Measurements from ENCODE around the gene PTPN21. TPM values are rescaled to one million over a fixed set of nuclear protein-coding genes. Genes with fewer than 3 reads are reported as not detected.

Gene PTPN21
- total and polyA plus RNA-seq, 7 donors = 4.7 to 27.3 (median 14.8) TPM

GRCh38 chr14:88488081-88488480, 66.7 kb downstream of the PTPN21 start:
- Histone ChIP-seq H3K4me1 (no peaks in the 10 kb centered on the region), H3K36me3 (ENCODE audit: insufficient read depth in 1 of 2, low read depth in 1 of 2) (peaks cover 6 to 71% of the 10 kb centered on the region in 2 donors), H3K9me3 (no peaks in the 10 kb centered on the region), H3K4me3 (no peak overlapping the region), H3K27me3 (ENCODE audit: insufficient read depth in 3 of 3, low read length in 2 of 3) (no peaks in the 10 kb centered on the region), H3K27ac (no peak overlapping the region)
- ATAC-seq = no peak
- WGBS, 3 donors = 90 to 93% (median 92%) methylated on average over 7 of the region's 7 CpGs
- intact Hi-C loops (cut with DNase I) = no loop called here
- TF ChIP-seq CTCF (IDR thresholded peaks at IDR 0.05) = no peak
- DNase-seq = no peak

- DNase-seq (no peak), ATAC-seq (no peak)
- 95 to 100% (median 96%) methylated on average over 3 of the region's 3 CpGs for WGBS, 3 donors
- no peak overlapping the region for H3K27ac ChIP-seq
- no peak for TF ChIP-seq CTCF (IDR thresholded peaks at IDR 0.05)
- H3K27me3 ChIP-seq (ENCODE audit: insufficient read depth in 3 of 3, low read length in 2 of 3) = no peaks in the 10 kb centered on the region
- H3K4me3 ChIP-seq = no peak overlapping the region
- intact Hi-C loops (cut with DNase I) = no loop called here
- no peaks in the 10 kb centered on the region for H3K9me3 ChIP-seq
- no peaks in the 10 kb centered on the region for H3K4me1 ChIP-seq
- peaks cover 6 to 78% of the 10 kb centered on the region in 2 donors for H3K36me3 ChIP-seq (ENCODE audit: insufficient read depth in 1 of 2, low read depth in 1 of 2)
Observed at GRCh38 chr14:88482524-88482923, 72.3 kb downstream of the PTPN21 start.

GRCh38 chr14:88481794-88482193, 73.0 kb downstream of the PTPN21 start:
- intact Hi-C loops (cut with DNase I) = no loop called here
- Histone ChIP-seq H3K4me3 (no peak overlapping the region), H3K9me3 (no peaks in the 10 kb centered on the region), H3K36me3 (ENCODE audit: insufficient read depth in 1 of 2, low read depth in 1 of 2) (peaks cover 6 to 83% of the 10 kb centered on the region in 2 donors), H3K4me1 (no peaks in the 10 kb centered on the region), H3K27ac (no peak overlapping the region), H3K27me3 (ENCODE audit: insufficient read depth in 3 of 3, low read length in 2 of 3) (no peaks in the 10 kb centered on the region)
- DNase-seq (no peak), ATAC-seq (no peak)
- no peak for TF ChIP-seq CTCF (IDR thresholded peaks at IDR 0.05)
- WGBS, 3 donors = 78 to 79% (median 79%) methylated on average over 7 of the region's 7 CpGs

- WGBS, 3 donors = 84 to 92% (median 88%) methylated on average over 2 of the region's 2 CpGs
- Histone ChIP-seq H3K36me3 (ENCODE audit: insufficient read depth in 1 of 2, low read depth in 1 of 2) (peaks cover 6 to 83% of the 10 kb centered on the region in 2 donors), H3K4me1 (no peaks in the 10 kb centered on the region), H3K9me3 (no peaks in the 10 kb centered on the region), H3K27me3 (ENCODE audit: insufficient read depth in 3 of 3, low read length in 2 of 3) (no peaks in the 10 kb centered on the region), H3K27ac (no peak overlapping the region), H3K4me3 (no peak overlapping the region)
- ATAC-seq (no peak), DNase-seq (no peak)
- intact Hi-C loops (cut with DNase I) = no loop called here
- TF ChIP-seq CTCF (IDR thresholded peaks at IDR 0.05) = no peak
Observed at GRCh38 chr14:88481059-88481458, 73.7 kb downstream of the PTPN21 start.

- Histone ChIP-seq H3K27ac (no peak overlapping the region), H3K4me3 (no peak overlapping the region), H3K36me3 (ENCODE audit: insufficient read depth in 1 of 2, low read depth in 1 of 2) (peaks cover 9 to 85% of the 10 kb centered on the region in 2 donors), H3K4me1 (no peaks in the 10 kb centered on the region), H3K27me3 (ENCODE audit: insufficient read depth in 3 of 3, low read length in 2 of 3) (no peaks in the 10 kb centered on the region), H3K9me3 (no peaks in the 10 kb centered on the region)
- 86 to 92% (median 87%) methylated on average over 37 to 40 of the region's 40 CpGs for WGBS, 3 donors
- ATAC-seq = no peak
- intact Hi-C loops (cut with DNase I) = no loop called here
- no peak for TF ChIP-seq CTCF (IDR thresholded peaks at IDR 0.05)
- DNase-seq = no peak
Observed at GRCh38 chr14:88479574-88479987, 75.2 kb downstream of the PTPN21 start.
